ENCODE results near the gene CELF4.

Gene CELF4

GRCh38 chr18:37339701-37340215 is 225.8 kb downstream of the CELF4 start:
- DNase-seq = no peak

GRCh38 chr18:37336568-37337285 is 228.9 kb downstream of the CELF4 start:
- no peak for DNase-seq

- DNase-seq = no peak
Observed at GRCh38 chr18:37335409-37335736, 230.2 kb downstream of the CELF4 start.

- no peak for DNase-seq
Observed at GRCh38 chr18:37334631-37335408, 230.8 kb downstream of the CELF4 start.

GRCh38 chr18:37332628-37333420 is 232.8 kb downstream of the CELF4 start:
- no peak for DNase-seq

- no peak for DNase-seq
Observed at GRCh38 chr18:37332219-37332618, 233.4 kb downstream of the CELF4 start.

- DNase-seq = no peak
Observed at GRCh38 chr18:37330173-37330572, 235.4 kb downstream of the CELF4 start.

- DNase-seq = no peak
Observed at GRCh38 chr18:37328946-37329719, 236.5 kb downstream of the CELF4 start.

GRCh38 chr18:37327063-37327577 is 238.5 kb downstream of the CELF4 start:
- no peak for DNase-seq

- no peak for DNase-seq
Observed at GRCh38 chr18:37322492-37323035, 243.0 kb downstream of the CELF4 start.

- no peak for DNase-seq
Observed at GRCh38 chr18:37321582-37322491, 243.8 kb downstream of the CELF4 start.

GRCh38 chr18:37320317-37320716 is 245.3 kb downstream of the CELF4 start:
- no peak for DNase-seq

GRCh38 chr18:37318360-37319355 is 246.9 kb downstream of the CELF4 start:
- no peak for DNase-seq

GRCh38 chr18:37317486-37317885 is 248.1 kb downstream of the CELF4 start:
- DNase-seq = no peak

GRCh38 chr18:37316468-37316867 is 249.1 kb downstream of the CELF4 start:
- no peak for DNase-seq

- DNase-seq = no peak
Observed at GRCh38 chr18:37315935-37316334, 249.7 kb downstream of the CELF4 start.

- no peak for DNase-seq
Observed at GRCh38 chr18:37314534-37314933, 251.1 kb downstream of the CELF4 start.

GRCh38 chr18:37313624-37314023 is 252.0 kb downstream of the CELF4 start:
- no peak for DNase-seq

GRCh38 chr18:37309861-37310260 is 255.7 kb downstream of the CELF4 start:
- DNase-seq = no peak

GRCh38 chr18:37309059-37309458 is 256.5 kb downstream of the CELF4 start:
- peak; percentile 52 for DNase-seq
